HepG2 (cell line): Measurements from ENCODE around the gene SRGAP3.

Source experiments
- EP300 ChIP-seq, 3 experiments: sonication (generic) in 1 of 3; formaldehyde crosslinking in 1 of 3; IDR thresholded peaks; 2 replicates each; pipeline versions ENCODE4 v1.5.1 to v1.6.1; 2011 to 2020; ENCODE audit warnings: low read depth in 2 of 3, low read length in 2 of 3, borderline replicate concordance in 1 of 3, improper control_type of control experiment in 1 of 3, mild to moderate bottlenecking in 1 of 3, missing genetic modification reagents in 1 of 3, moderate library complexity in 1 of 3
- JUNB ChIP-seq: sonication (generic); formaldehyde crosslinking; IDR thresholded peaks from 2 replicates; pipeline ENCODE4 v1.8.0; 2022; ENCODE audit warnings: missing genetic modification reagents, mild to moderate bottlenecking, borderline replicate concordance
- MXD1 ChIP-seq: sonication (generic); formaldehyde crosslinking; IDR thresholded peaks from 2 replicates; pipeline ENCODE4 v1.4.0; 2020; ENCODE audit warnings: mild to moderate bottlenecking, missing genetic modification reagents
- NFYB ChIP-seq: sonication (generic); formaldehyde crosslinking; IDR thresholded peaks from 2 replicates; pipeline ENCODE4 v1.4.0; 2020; ENCODE audit warnings: missing genetic modification reagents
- SKIL ChIP-seq: sonication (generic); formaldehyde crosslinking; IDR thresholded peaks from 2 replicates; pipeline ENCODE4 v1.8.0; 2022; ENCODE audit warnings: missing genetic modification reagents, mild to moderate bottlenecking, moderate library complexity, borderline replicate concordance
- ZFP36 ChIP-seq: fragments of 150-350 bp; IDR thresholded peaks from 2 replicates; pipeline ENCODE4 v1.6.1; 2018; ENCODE audit warnings: borderline replicate concordance, low read length, low read depth; ENCODE audit not compliant: partially characterized antibody
- ZNF253 ChIP-seq: sonication (generic); formaldehyde crosslinking; IDR thresholded peaks from 2 replicates; pipeline ENCODE4 v1.8.0; 2022; ENCODE audit warnings: mild to moderate bottlenecking, missing genetic modification reagents, borderline replicate concordance
- ZNF274 ChIP-seq: sonication (generic); formaldehyde crosslinking; IDR thresholded peaks from 2 replicates; pipeline ENCODE4 v1.5.1; 2020; ENCODE audit warnings: mild to moderate bottlenecking, missing genetic modification reagents

GRCh38 chr3:9214599-9214998 lies 34.8 kb downstream of the SRGAP3 start:
- TF ChIP-seq ZNF253 (CRISPR knock-in tag) (no peak), JUNB (no peak), ZFP36 (no peak), SKIL (CRISPR knock-in tag) (no peak), NFYB (CRISPR knock-in tag) (no peak), MXD1 (CRISPR knock-in tag) (no peak), EP300 (IDR thresholded peaks at IDR 0.05; ENCODE audit: low read depth in 2 of 2, low read length in 2 of 2) (no peak), EP300 (CRISPR knock-in tag; IDR thresholded peaks at IDR 0.05; ENCODE audit: borderline replicate concordance) (no peak), ZNF274 (no peak)
